Occipital lobe (tissue), 2 donors: ENCODE data around the gene HSBP1L1. TPM values are rescaled to one million over a fixed set of nuclear protein-coding genes. Genes with fewer than 3 reads are reported as not detected.

Experiments
- DNase-seq: peaks from one replicate; lab custom pipeline; 2025; lab: John Stamatoyannopoulos, UW
- total RNA-seq: library from RNA; depleted of rRNA; stranded (reverse); fragments of >200 nt; gene quantifications from one replicate; pipeline ENCODE4 v1.2.3, GENCODE V29; 2014

The HSBP1L1 gene
- total RNA-seq, 1 donor from 2014 or later = 2.5 TPM

GRCh38 chr18:79930020-79930642 lies 34.3 kb upstream of the HSBP1L1 start:
- no peak for DNase-seq

GRCh38 chr18:79931475-79931874 lies 33.0 kb upstream of the HSBP1L1 start:
- DNase-seq = no peak

- DNase-seq = no peak
These were observed 31.5 kb upstream of the HSBP1L1 start for GRCh38 chr18:79932907-79933306.

GRCh38 chr18:79933765-79934164 lies 30.7 kb upstream of the HSBP1L1 start:
- DNase-seq = no peak

- no peak for DNase-seq
These were observed 29.9 kb upstream of the HSBP1L1 start for GRCh38 chr18:79934311-79935097.

- DNase-seq = no peak
These were observed 29.4 kb upstream of the HSBP1L1 start for GRCh38 chr18:79935098-79935480.

GRCh38 chr18:79935499-79935898 lies 28.9 kb upstream of the HSBP1L1 start:
- no peak for DNase-seq

- DNase-seq = no peak
These were observed 28.5 kb upstream of the HSBP1L1 start for GRCh38 chr18:79935925-79936324.

GRCh38 chr18:79936641-79937040 lies 27.8 kb upstream of the HSBP1L1 start:
- DNase-seq = no peak

- no peak for DNase-seq
These were observed 27.2 kb upstream of the HSBP1L1 start for GRCh38 chr18:79937103-79937860.

- DNase-seq = no peak
These were observed 26.2 kb upstream of the HSBP1L1 start for GRCh38 chr18:79938196-79938595.

- no peak for DNase-seq
These were observed 25.3 kb upstream of the HSBP1L1 start for GRCh38 chr18:79939096-79939495.

- no peak for DNase-seq
These were observed 24.2 kb upstream of the HSBP1L1 start for GRCh38 chr18:79940126-79940813.

GRCh38 chr18:79940814-79941472 lies 23.5 kb upstream of the HSBP1L1 start:
- no peak for DNase-seq

- no peak for DNase-seq
These were observed 22.8 kb upstream of the HSBP1L1 start for GRCh38 chr18:79941473-79942119.

GRCh38 chr18:79942211-79942610 lies 22.2 kb upstream of the HSBP1L1 start:
- DNase-seq = no peak

GRCh38 chr18:79942786-79943607 lies 21.4 kb upstream of the HSBP1L1 start:
- no peak for DNase-seq

GRCh38 chr18:79943608-79944125 lies 20.8 kb upstream of the HSBP1L1 start:
- no peak for DNase-seq

GRCh38 chr18:79944126-79944731 lies 20.2 kb upstream of the HSBP1L1 start:
- peak; percentile 31 for DNase-seq
